ENCODE data around the gene POPDC2.

DNA sequence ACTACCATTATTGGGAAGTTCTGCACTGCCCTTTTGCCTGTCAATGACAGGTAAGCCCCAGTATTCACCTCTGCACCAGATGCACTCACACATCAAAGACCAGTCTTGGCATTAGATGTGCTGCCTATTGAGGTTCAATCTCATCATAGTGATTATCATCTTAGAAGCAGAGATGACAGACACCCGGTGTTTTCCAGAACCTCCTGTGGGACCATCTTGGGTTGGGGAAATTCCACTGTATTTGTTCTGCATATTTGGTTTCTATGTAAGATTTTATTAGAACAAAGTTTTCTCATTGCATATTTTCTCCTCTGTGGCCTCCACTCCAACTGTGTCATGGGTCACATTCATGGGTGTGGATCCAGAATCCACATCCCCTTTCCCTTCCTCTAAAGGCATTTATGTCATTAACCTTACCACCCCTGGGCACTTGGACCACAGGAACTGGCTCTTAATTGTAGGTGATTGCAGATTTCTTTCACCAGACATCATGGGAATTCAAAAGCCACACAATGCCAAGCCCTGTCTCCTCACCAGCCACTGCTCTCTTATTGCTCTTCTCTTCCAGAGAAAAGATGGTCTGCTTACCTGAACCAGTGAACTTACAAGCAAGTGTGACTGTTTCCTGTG lies 31.5 kb downstream of the POPDC2 start:
- TF ChIP-seq, protein P1, sequence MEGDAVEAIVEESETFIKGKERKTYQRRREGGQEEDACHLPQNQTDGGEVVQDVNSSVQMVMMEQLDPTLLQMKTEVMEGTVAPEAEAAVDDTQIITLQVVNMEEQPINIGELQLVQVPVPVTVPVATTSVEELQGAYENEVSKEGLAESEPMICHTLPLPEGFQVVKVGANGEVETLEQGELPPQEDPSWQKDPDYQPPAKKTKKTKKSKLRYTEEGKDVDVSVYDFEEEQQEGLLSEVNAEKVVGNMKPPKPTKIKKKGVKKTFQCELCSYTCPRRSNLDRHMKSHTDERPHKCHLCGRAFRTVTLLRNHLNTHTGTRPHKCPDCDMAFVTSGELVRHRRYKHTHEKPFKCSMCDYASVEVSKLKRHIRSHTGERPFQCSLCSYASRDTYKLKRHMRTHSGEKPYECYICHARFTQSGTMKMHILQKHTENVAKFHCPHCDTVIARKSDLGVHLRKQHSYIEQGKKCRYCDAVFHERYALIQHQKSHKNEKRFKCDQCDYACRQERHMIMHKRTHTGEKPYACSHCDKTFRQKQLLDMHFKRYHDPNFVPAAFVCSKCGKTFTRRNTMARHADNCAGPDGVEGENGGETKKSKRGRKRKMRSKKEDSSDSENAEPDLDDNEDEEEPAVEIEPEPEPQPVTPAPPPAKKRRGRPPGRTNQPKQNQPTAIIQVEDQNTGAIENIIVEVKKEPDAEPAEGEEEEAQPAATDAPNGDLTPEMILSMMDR (IDR thresholded peaks at IDR 0.05) = no peak
- no peak for TF ChIP-seq POLR2A (IDR thresholded peaks at IDR 0.05)
